HG03139 (cell line): ENCODE measurements around the gene PFKM.
A peak's percentile ranks its signal among the peaks of the same experiment; 100 is the strongest.
"Not testable (repeated sequence)": the region's sequence is repeated elsewhere in the genome, so short reads cannot be mapped to it uniquely, and the experiment has no call there.

ENCODE experiments used
- ATAC-seq: cut with Tn5 transposase; IDR thresholded peaks from one replicate; pipeline ENCODE4 v1.9.1; 2021; ENCODE audit not compliant: unreplicated experiment

The PFKM gene

DNA sequence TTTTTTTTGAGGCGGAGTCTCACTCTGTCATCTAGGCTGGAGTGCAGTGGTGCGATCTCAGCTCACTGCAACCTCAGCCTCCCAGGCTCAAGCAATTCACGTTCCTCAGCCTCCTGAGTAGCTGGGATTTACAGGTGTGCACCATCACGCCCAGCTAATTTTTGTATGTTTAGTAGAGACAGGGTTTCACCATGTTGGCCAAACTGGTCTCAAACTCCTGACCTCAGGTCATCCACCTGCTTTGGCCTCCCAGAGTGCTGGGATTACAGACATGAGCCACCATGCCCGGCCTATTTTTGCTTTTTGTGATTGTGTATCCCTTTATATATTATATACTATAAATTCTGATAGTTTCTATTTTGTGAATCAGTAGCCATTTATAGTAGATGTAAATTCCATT lies 36.6 kb downstream of the PFKM start:
- ATAC-seq = not testable (repeated sequence)

DNA sequence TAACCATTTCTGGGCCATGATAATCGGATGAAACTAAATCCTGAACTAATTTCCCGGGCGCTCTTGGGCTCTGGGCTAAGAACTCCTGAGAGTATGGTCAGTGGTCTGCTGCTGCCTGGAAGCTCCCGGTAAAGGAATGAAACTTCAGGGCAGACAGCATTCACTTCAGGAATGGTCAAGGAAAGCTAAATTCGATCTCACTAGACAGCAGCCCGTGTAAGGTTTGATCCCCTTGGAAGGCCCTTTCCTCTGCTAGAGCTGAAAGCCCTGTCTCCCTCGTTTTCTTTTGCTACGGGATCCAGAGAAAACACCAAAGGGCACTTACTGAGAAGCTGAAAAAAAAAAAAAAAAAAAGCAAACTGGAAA lies 37.5 kb downstream of the PFKM start:
- ATAC-seq = no peak

DNA sequence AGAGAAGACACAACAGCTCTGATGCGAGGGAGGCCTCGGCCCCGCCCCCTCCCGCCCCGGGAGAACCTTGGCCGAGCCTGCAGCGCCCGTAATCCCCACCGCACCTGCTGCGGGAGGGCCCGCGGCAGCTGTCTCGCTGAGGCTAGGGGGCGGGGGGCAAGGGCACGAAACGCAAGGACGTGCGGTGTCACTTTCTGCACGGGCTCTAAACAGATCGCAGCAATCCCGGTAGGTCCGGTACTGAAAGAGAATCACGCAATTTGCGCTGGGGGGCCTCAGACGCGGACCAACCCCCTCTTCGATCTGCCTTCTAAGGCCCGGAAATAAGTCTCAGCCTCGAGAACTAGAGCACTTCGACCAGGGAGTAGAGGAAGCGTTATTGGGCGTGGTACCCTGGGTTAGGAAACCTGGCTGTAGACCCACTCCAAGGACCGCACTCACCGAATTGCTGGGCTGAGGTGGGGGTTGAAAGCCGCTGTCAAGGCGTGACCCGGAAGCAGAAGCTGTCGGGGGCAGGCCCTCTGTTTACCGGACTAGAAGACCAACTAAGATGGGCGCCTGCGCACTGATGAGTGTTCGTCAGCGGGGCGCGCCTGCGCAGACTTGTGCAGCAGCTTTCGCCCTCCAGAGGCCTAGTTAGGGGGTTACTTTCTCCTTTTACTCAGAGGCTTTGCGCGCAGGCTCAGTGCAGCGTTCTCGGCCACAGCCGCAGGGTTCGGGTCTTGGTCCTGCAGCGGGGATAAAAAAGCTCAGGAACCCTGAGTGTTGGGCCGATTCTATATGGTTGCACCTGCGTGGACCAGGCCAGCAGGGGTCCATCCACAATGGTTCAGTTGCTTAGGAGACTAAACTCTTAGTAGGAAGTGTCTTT lies 38.1 kb downstream of the PFKM start, which contains the start of gene ASB8:
Gene ASB8 (minus strand): TSS at position 498 of the 871 bp plus-strand sequence. CDS start 4,019 bp downstream, outside the sequence.
- ATAC-seq = peak; percentile 89

- ATAC-seq = no peak
Measured at GRCh38 chr12:48157889-48158370, 38.8 kb downstream of the PFKM start.

DNA sequence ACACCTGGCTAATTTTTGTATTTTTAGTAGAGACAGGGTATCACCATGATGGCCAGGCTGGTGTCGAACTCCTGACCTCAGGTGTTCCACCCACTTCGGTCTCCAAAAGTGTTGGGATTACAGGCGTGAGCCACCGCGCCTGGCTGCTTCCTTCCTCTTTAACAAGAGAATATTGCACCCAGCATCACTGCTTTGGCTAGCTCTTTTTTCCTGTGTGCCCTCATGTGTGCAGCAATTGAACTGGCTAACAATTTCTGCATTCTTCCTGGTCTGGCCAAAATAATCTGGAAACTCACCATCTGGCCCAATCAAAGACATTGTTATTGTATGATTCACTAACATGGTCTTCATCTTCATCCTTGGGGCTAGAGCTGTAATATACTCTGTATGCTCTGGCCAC lies 40.9 kb downstream of the PFKM start:
- no peak for ATAC-seq

- ATAC-seq = no peak
Measured at GRCh38 chr12:48160807-48161206, 41.6 kb downstream of the PFKM start.

DNA sequence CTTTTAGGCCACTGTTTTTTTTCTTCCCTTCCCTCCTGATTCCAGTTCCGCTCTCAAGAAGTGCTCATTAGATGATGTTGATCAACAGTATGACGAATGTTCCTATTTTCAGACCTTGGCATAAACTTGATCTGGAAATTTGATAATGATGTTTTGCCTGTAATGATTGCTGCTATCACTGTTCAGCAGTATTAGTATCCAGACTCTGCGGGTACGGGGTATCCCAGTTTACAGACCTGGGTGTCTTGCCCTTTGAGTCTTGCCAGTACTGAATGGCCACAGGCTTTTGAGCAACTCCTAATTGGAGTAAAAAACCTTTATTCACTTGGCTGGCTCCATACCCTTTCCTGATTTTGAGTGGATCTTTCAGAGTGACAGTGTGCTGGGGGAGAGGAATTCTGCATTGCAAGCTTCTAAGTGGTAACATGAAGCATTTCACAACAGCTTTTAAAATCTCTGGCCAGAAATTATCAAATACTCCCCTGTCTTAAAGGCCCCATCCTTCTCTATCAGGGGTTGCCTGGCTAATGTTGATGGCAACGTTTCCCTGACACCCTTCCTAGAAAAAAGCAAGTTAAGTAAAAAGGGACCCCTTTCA lies 44.1 kb downstream of the PFKM start:
- no peak for ATAC-seq

- ATAC-seq = no peak
Measured at GRCh38 chr12:48164451-48164850, 45.3 kb downstream of the PFKM start.

DNA sequence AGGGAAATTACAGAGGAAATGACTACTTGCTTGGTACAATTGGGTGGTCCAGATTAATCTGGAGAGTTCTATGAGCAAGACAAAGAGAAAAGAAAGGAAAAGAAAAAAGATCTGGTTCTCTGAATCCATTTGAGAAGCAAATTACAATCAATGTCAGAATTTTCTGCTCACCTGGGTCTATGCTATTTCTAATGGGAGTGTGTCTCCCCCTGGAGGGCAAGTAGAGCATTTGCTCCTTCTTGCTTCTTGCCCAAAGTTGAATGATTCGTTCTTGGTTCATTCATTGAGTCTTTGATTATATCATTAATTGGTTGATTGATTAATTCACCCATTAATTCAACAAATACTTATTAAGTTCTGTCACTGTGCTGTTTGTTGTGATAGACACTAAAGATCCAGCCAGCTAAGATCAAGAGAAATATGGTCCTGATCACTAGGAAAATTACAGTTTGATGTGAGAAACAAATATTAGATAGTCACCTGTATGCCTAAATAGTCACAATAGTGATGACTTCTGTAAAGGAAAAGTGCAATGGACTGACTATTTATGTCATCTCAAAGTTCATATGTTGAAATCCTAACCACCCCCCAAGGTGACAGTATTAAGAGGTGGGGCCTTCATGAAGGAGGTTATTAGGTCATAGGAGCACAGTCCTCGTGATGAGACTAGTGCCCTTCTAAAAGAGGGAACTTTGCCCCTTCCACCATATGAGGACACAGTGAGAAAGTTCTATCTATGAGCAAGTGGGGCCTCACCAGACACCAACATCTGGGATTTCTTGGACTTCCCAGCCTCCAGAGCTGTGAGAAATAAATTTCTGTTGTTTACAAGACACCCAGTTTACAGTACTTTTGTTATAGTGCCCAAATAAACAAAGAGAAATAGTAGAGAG lies 46.2 kb downstream of the PFKM start:
- no peak for ATAC-seq

DNA sequence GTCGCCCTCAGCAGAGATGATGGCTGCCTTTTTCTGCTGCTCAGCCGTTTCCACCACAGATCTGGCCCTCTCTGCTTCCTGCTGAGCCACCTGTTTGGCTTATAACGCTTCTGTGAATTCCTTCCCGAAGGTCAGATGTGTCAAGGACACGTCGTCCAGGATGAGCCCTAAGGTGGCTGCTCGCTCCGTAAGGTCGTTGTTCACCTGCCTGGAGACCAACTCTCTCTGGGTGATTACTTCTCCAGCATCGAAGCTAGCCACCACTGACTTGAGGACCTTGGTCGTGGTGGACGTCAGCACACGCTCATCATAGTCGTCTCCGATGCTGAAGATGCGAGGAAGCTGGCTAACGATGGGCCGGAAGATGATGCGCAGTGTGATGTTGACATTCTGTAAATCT lies 49.8 kb downstream of the PFKM start:
- ATAC-seq = no peak

- no peak for ATAC-seq
Measured at GRCh38 chr12:48175613-48176416, 56.7 kb downstream of the PFKM start.

DNA sequence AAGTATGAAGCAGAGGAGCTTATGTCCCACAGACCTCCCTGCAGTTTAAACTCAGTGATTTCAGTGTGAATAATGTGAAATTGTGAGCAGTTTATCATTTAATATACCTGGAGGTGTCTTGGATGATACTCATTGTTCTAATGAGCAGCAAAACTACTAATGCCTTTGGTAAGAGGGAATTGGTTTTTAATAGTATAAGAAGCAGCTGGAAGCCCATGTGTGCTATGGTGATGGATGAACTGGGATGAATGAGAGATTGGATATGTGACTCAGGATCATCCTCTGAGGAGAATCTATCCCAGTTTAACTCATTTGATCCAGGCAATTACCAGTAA lies 57.2 kb downstream of the PFKM start:
- ATAC-seq = no peak

DNA sequence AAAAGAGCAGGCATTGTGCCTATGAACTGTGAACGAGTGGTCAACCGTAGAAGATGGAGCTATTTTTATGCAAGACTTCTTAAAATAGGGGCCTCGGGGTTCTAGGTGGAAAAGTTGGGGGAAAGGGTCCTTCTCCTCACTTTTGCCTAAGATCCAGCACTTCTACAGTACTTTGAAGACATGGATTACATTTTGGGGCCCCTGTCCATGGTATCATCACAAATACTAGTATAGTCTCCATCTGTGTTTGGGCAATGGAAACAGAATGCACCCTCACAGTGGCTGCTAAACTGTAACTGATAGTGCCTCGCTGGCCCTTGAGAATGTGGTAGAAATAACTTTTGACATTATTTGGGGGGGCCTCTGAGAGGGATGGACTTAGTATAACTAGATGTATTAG lies 58.8 kb downstream of the PFKM start:
- ATAC-seq = no peak

DNA sequence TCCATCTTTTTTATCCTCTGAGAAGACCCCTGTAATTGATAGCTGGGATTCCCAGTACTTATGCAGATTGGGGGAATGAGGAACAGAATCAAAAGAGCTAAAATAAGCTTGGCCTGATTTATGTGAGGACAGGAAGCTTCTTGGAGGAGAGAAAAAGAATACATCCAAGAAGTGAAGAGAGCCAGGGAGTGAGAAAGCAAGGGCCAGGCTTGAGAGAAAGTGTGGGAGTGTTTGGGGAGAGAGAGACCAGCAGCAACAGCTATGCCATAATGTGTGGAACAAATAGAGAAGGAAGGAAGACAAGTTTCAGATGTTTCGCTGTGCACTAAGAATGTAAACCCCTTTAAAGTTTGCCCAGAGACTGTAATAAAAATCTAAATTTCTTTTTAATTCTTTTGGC lies 60.3 kb downstream of the PFKM start:
- no peak for ATAC-seq

- no peak for ATAC-seq
Measured at GRCh38 chr12:48180424-48180823, 61.3 kb downstream of the PFKM start.

DNA sequence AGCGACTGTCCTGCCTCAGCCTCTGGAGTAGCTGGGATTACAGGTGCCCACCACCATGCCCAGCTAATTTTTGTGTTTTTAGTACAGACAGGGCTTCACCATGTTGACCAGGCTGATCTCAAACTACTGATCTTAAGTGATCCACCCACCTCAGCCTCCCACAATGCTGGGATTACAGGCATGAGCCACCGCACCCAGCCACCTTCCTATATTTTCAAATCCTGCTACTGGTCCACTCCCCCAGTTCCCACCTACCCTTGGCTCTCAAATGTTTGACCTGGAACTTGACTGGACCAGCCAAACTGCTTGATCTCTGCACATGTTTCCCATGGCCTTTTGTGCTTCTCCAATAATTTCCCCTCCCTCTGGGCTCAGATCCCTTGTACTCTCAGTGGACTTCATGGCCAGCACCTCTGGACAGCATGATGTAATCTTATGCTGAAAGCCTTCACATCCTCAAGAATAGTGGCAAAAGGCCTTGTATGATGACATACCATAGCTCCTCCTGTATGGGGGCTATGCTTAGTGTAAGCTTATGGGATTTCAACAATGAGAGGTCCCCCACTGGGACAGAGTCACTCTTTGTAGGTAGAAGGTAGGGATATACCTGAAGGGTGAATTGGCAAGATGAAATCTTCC lies 61.8 kb downstream of the PFKM start:
- ATAC-seq = no peak

DNA sequence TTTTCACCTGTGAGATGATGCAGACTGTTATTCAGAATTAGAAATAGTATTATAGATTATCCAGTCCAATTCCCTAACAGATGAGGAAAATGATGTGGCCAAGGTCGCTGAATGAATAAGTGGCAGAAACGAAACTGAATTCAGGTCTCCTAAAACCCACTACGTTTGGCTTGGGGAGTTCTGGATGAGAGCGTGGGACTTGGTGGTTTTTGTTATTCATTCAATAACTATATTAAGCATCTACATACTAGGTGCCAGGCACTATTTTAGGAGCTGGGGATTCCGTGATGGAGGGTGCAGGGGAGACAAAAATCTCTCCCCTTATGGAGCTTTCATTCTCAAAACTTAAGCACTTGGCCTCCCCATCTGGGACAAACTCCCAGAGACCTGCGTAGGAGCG lies 63.5 kb downstream of the PFKM start:
- ATAC-seq = peak; percentile 2

DNA sequence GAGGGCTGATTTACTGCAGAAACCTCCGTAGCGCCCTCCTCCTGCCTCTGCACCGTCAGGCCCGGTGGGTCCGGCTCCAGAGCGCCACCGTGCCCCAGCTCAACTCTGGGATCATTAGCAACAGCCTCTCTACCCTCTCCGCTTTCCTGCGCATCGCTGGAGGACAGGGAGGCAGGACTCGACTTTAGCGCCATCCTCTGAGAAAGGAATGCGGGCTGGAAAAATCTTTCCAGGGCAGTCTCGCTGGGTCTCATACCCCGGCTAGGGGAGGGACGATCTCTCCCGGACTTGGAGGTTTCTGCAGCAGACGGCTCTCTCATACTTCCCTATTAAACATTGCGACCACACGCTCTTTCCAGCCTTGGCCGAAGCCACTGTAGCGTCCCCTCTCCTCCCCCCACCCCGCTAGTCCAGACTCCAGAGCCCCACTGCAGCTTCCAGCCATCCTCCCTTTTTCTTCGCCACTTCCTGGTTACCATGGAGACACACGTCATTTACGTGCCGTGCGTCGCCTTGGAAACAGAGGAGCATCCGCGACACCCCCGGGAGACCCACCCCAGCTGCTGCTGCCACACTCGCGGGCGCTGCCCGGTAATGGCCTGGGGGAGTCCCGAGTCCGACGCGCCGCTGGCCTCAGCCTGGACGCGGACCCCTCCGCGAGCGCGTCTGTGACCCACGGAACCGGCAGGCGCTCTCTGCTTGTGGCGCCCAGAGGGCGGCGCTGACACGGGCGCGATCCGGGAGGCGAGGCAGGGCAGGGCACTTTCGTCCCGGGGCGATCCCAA lies 64.1 kb downstream of the PFKM start, which contains the start of gene CCDC184:
Gene CCDC184 (plus strand): TSS at position 554 of the 785 bp plus-strand sequence. CDS start 479 bp downstream, outside the sequence.
- peak; percentile 54 for ATAC-seq

- no peak for ATAC-seq
Measured at GRCh38 chr12:48183876-48184548, 64.8 kb downstream of the PFKM start.
